Fibroblast of the aortic adventitia (primary cell): ENCODE measurements around the gene ZNF439. TPM values are rescaled to one million over a fixed set of nuclear protein-coding genes. Genes with fewer than 3 reads are reported as not detected.

Source experiments
- DNase-seq: peaks from one replicate; pipeline ENCODE4 v3.0.0-alpha.2; 2010; ENCODE audit warnings: low read depth
- H3K4me3 ChIP-seq: 2 replicates; pipeline ENCODE4 v1.5.1; 2011; ENCODE audit warnings: low read depth, mild to moderate bottlenecking, control low read depth, low read length, moderate library complexity
- total RNA-seq: library from RNA; depleted of rRNA; stranded (reverse); fragments of >200 nt; gene quantifications from 2 replicates; pipeline ENCODE4 v1.2.3, GENCODE V29; 2012; ENCODE audit warnings: low replicate concordance
- TF ChIP-seq, protein P1 (sequence below): IDR thresholded peaks from 2 replicates; pipeline ENCODE4 v1.5.1; 2011; ENCODE audit warnings: mild to moderate bottlenecking, low read length, control low read depth, inconsistent platforms; ENCODE audit not compliant: insufficient read depth

The ZNF439 gene
- total RNA-seq, result 0.72 and 2.8 TPM in 2 replicates

DNA sequence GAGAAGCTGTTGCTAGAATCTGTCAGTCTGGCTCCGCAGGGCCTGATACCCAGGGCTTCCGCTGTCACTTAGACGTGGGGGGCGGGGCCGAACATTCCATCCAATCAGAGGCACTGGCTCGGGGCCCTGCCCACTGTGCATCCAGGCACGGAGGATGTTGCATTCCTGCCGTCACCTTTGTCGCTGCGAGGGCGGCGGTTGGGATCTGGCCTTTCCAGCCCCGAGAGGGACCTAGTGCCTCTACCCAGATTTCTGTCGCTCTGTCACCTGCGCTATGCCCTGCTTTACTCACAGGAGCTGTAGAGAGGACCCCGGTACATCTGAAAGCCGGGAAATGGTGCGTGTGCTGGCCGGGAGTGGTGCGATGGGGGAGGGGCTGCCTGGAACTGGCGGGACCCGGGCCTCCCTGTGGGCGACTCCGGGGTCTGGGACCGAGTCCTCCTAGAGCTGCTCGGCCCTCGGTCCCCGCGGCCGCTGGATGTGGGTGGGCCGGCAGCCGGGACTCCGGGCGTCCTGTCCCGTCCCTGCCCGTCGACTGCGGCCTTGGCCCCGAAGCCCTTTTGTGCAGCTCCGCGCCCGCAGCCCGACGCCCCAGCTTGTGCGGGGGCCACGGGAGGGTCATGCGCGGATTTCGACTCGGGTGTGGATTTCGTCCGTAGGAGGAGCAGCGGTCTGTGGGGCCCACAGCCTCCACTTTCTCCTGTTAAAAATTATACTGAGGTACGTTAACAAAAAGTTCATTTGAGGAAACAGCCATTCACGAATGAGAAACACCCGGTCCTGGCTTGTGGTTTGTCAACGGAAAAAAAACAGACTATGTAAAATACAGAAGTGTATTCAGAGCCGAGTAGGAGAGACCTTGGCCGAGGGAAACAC is at the start of gene ZNF439:
Gene ZNF439, plus strand, starts transcription at position 133 of the 876 bp plus-strand sequence. Its CDS starts 142 bp downstream, at position 275.
- H3K4me3 ChIP-seq, result peak within 1 kb of the TSS; percentile 68
- peak; percentile 43 for DNase-seq
- TF ChIP-seq, protein P1, sequence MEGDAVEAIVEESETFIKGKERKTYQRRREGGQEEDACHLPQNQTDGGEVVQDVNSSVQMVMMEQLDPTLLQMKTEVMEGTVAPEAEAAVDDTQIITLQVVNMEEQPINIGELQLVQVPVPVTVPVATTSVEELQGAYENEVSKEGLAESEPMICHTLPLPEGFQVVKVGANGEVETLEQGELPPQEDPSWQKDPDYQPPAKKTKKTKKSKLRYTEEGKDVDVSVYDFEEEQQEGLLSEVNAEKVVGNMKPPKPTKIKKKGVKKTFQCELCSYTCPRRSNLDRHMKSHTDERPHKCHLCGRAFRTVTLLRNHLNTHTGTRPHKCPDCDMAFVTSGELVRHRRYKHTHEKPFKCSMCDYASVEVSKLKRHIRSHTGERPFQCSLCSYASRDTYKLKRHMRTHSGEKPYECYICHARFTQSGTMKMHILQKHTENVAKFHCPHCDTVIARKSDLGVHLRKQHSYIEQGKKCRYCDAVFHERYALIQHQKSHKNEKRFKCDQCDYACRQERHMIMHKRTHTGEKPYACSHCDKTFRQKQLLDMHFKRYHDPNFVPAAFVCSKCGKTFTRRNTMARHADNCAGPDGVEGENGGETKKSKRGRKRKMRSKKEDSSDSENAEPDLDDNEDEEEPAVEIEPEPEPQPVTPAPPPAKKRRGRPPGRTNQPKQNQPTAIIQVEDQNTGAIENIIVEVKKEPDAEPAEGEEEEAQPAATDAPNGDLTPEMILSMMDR, result no peak

DNA sequence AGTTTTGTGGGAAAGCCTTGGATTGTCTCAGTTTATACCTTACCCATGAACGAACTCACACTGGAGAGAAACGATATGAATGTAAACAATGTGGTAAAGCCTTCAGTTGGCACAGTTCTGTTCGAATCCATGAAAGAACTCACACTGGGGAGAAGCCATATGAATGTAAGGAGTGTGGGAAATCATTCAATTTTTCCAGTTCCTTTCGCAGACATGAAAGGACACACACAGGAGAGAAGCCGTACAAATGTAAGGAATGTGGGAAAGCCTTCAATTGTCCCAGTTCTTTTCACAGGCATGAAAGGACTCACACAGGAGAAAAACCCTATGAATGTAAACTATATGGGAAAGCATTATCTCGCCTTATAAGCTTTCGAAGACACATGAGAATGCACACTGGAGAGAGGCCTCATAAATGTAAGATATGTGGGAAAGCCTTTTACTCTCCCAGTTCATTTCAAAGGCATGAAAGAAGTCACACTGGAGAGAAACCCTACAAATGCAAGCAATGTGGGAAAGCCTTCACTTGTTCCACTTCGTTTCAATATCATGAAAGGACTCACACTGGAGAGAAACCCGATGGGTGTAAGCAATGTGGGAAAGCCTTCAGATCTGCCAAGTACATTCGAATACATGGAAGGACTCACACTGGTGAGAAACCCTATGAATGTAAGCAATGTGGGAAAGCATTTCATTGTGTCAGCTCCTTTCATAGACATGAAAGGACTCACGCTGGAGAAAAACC is 42.0 kb upstream of the ZNF439 start:
- TF ChIP-seq, protein P1, result no peak
- H3K4me3 ChIP-seq, result no peak overlapping the region
- DNase-seq, result no peak

DNA sequence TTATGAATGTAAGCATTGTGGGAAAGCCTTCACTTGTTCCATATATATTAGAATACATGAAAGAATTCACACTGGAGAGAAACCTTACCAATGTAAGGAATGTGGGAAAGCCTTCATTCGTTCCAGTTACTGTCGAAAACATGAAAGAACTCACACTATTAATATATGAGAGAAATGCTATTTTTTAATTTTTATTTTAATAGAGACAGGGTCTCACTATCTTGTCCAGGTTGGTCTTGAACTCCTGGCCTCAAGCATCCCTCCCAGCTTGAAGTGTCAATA is 41.5 kb upstream of the ZNF439 start:
- TF ChIP-seq, protein P1, result no peak
- no peak overlapping the region for H3K4me3 ChIP-seq
- no peak for DNase-seq

DNA sequence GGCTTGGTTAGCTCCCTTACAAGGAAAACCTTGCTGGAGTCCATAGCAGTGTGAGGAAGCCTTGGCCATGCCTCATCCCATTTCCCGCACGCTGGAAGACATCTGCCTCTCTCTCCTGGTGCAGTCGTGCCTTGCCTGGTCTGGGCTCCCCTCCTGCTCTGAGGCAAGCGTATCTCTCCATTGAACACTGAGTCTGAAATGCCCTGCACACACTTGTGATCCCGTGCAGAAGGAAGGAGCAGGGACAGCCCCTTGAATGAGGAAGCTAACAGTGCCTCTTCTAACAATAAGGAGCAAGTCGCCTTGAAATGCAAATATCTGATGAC is 34.9 kb upstream of the ZNF439 start:
- TF ChIP-seq, protein P1, result no peak
- peak overlapping the region; percentile 97 for H3K4me3 ChIP-seq
- DNase-seq, result no peak

DNA sequence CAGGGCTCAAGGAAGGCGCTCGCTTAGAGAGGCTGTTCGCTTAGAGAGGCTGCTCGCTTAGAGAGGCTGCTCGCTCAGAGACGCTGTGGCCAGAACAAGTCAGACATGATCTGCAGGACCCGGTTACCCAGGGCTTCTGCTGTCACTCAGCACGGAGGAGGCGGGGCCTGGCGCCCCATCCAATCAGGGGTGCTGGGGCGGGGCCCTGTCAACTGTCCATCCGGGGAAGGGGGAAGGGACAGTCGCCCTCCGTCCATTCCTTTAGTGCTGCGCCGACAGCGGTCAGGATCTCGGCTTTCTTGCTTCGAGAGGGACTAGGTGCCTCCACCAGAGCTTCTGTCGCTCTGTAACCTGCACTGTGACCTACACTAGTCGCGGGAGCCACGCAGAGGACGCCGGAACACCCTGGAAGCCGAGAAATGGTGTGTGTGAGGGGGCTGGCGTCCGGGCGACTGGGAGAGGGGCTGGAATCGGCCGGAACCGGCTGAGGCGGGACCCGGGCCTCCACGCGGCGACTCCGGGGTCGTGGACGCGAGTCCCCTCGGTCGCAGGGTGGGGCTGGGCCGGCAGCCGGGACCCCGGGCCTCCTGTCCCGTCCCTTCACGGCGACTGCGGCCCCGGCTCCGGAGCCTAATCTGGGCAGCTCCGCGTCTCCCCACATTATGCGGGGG is 34.4 kb upstream of the ZNF439 start, which contains the start of gene ZNF440:
Gene ZNF440, plus strand, starts transcription at position 245 of the 671 bp plus-strand sequence. Its CDS starts 175 bp downstream, at position 420.
- TF ChIP-seq, protein P1, result no peak
- peak; percentile 90 for DNase-seq
- H3K4me3 ChIP-seq, result peak within 1 kb of the TSS; percentile 97

DNA sequence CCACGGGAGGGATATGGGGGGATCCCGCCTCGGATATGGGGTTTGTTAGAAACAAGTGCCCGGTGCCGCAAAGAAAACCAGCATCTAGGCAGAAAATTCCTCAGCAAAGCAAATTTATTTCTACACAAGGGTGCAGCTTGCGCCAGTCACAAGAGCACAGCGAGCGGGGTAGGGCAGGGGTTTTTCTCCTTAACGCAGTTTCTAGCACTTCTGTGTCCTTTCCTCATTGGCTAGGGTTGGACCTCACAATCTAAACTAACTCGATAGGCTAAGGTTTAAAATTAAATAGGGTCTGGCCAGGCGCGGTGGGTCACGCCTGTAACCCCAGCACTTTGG is 33.9 kb upstream of the ZNF439 start:
- DNase-seq, result peak; percentile 47
- TF ChIP-seq, protein P1, result no peak
- peak overlapping the region; percentile 97 for H3K4me3 ChIP-seq
